TTC549 (cell line): Measurements from ENCODE around the gene TGFBR3.

Experiments used
- FAIRE-seq: peaks from 2 replicates; lab custom pipeline; 2012; peaks lifted over from hg19 to GRCh38; lab: Jason Lieb, UNC

The TGFBR3 gene

GRCh38 chr1:91708691-91709090, 177.3 kb downstream of the TGFBR3 start:
- FAIRE-seq = no peak

- FAIRE-seq = no peak
Observed at GRCh38 chr1:91707890-91708218, 178.1 kb downstream of the TGFBR3 start.

GRCh38 chr1:91707114-91707889, 178.6 kb downstream of the TGFBR3 start:
- FAIRE-seq = no peak

GRCh38 chr1:91706140-91706957, 179.6 kb downstream of the TGFBR3 start:
- FAIRE-seq = no peak

- FAIRE-seq = no peak
Observed at GRCh38 chr1:91704746-91705145, 181.2 kb downstream of the TGFBR3 start.

- FAIRE-seq = no peak
Observed at GRCh38 chr1:91703095-91703494, 182.9 kb downstream of the TGFBR3 start.

GRCh38 chr1:91701472-91701869, 184.5 kb downstream of the TGFBR3 start:
- FAIRE-seq = no peak

- no peak for FAIRE-seq
Observed at GRCh38 chr1:91700771-91701471, 185.0 kb downstream of the TGFBR3 start.

- FAIRE-seq = no peak
Observed at GRCh38 chr1:91700332-91700731, 185.6 kb downstream of the TGFBR3 start.

- FAIRE-seq = no peak
Observed at GRCh38 chr1:91699339-91699974, 186.5 kb downstream of the TGFBR3 start.

GRCh38 chr1:91697861-91698260, 188.1 kb downstream of the TGFBR3 start:
- FAIRE-seq = no peak

GRCh38 chr1:91697416-91697815, 188.5 kb downstream of the TGFBR3 start:
- no peak for FAIRE-seq

- no peak for FAIRE-seq
Observed at GRCh38 chr1:91696321-91696720, 189.6 kb downstream of the TGFBR3 start.

GRCh38 chr1:91693557-91693956, 192.4 kb downstream of the TGFBR3 start:
- no peak for FAIRE-seq

GRCh38 chr1:91691525-91691924, 194.4 kb downstream of the TGFBR3 start:
- FAIRE-seq = no peak

- no peak for FAIRE-seq
Observed at GRCh38 chr1:91689641-91690481, 196.1 kb downstream of the TGFBR3 start.

GRCh38 chr1:91687452-91687851, 198.5 kb downstream of the TGFBR3 start:
- FAIRE-seq = no peak

GRCh38 chr1:91685994-91686393, 200.0 kb downstream of the TGFBR3 start:
- no peak for FAIRE-seq

GRCh38 chr1:91684481-91685196, 201.3 kb downstream of the TGFBR3 start:
- FAIRE-seq = no peak

- FAIRE-seq = no peak
Observed at GRCh38 chr1:91683598-91683951, 202.4 kb downstream of the TGFBR3 start.
